Lung (tissue), 12 donors: ENCODE measurements around the gene SUOX. TPM values are rescaled to one million over a fixed set of nuclear protein-coding genes. Genes with fewer than 3 reads are reported as not detected.

Source experiments
- ATAC-seq: fragments of 200-7000 bp; cut with Tn5 transposase; one replicate; pipeline ENCODE4 v1.9.1; 2020; ENCODE audit warnings: moderate number of reproducible peaks; ENCODE audit not compliant: insufficient read depth, low FRiP score
- DNase-seq, 3 donors: peaks; one replicate each; pipeline ENCODE4 v3.0.0-alpha.2; 2013 to 2017
- H3K27ac ChIP-seq, 2 donors: one replicate each; pipeline ENCODE4 v1.5.1; 2013; ENCODE audit warnings: mild to moderate bottlenecking in 2 of 2, moderate library complexity in 2 of 2, control low read depth in 1 of 2, inconsistent platforms in 1 of 2, low read depth in 1 of 2, low read length in 1 of 2
- H3K27me3 ChIP-seq, 3 donors: one replicate each; pipeline ENCODE4 v1.5.1; 2013; ENCODE audit warnings: low read length in 2 of 3; ENCODE audit not compliant: control insufficient read depth in 3 of 3, insufficient read depth in 3 of 3
- H3K36me3 ChIP-seq, 4 donors: one replicate each; pipeline ENCODE4 v1.5.1; 2013; ENCODE audit warnings: low read length in 4 of 4, mild to moderate bottlenecking in 1 of 4, moderate library complexity in 1 of 4; ENCODE audit not compliant: control insufficient read depth in 4 of 4, insufficient read depth in 4 of 4
- H3K4me1 ChIP-seq, 5 donors: one replicate each; pipeline ENCODE4 v1.5.1; 2013; ENCODE audit warnings: low read length in 5 of 5, mild to moderate bottlenecking in 2 of 5, moderate library complexity in 1 of 5; ENCODE audit not compliant: control insufficient read depth in 5 of 5, insufficient read depth in 5 of 5
- H3K4me3 ChIP-seq: one replicate; pipeline ENCODE4 v1.5.1; 2013; ENCODE audit warnings: mild to moderate bottlenecking, control low read depth, moderate library complexity
- H3K9ac ChIP-seq, 2 donors: one replicate each; pipeline ENCODE4 v1.5.1; 2013; ENCODE audit warnings: low read length in 2 of 2, control low read depth in 1 of 2; ENCODE audit not compliant: insufficient read depth in 1 of 2
- H3K9me3 ChIP-seq, 4 donors: one replicate each; pipeline ENCODE4 v1.5.1; 2013; ENCODE audit warnings: low read length in 3 of 4, mild to moderate bottlenecking in 1 of 4, moderate library complexity in 1 of 4; ENCODE audit not compliant: control insufficient read depth in 4 of 4, insufficient read depth in 3 of 4
- CTCF ChIP-seq: IDR thresholded peaks from 2 replicates; pipeline ENCODE4 v1.5.1; 2012; ENCODE audit warnings: mild to moderate bottlenecking; ENCODE audit errors: control extremely low read depth, extremely low read depth
- WGBS, 2 donors: extraction: QIAGEN DNeasy Blood & Tissue Kit; methylation state at CpG; one replicate each; pipeline ENCODE4 v1.1.7; 2013; 5-methylcytosine and 5-hydroxymethylcytosine counted together
- polyA plus RNA-seq, 2 donors: library from polyadenylated mRNA; stranded (reverse); fragments of 200-250 nt; gene quantifications; one replicate each; pipeline ENCODE4 v1.2.1, GENCODE V29; 2013
- total RNA-seq, 2 donors: library from RNA; depleted of rRNA in 1 of 2; stranded (reverse); fragments of >200 nt in 1 of 2; gene quantifications; one replicate each; pipeline ENCODE4 v1.2.1, GENCODE V29; 2014 to 2021
- donor health status: control.
- donor health status: control.
- donor health status: Bipolar disorder and iron deficiency.
- donor health status: healthy.
- donor health status: DM: yes; HTN: yes; CAD: no.

SUOX gene
- total and polyA plus RNA-seq, 4 donors: 15.1 to 26.2 (median 17.4) TPM

- H3K36me3 ChIP-seq: peaks cover 10 to 27% (median 20%) of the 10 kb centered on the region in 4 donors
- H3K9me3 ChIP-seq: no peaks in the 10 kb centered on the region
- H3K4me3 ChIP-seq: peak overlapping the region; percentile 68
- H3K9ac ChIP-seq: peak overlapping the region; percentile 91 to 92
- ATAC-seq (no peak), DNase-seq (no peak)
- no peak for TF ChIP-seq CTCF
- H3K27me3 ChIP-seq: no peaks in the 10 kb centered on the region
- peaks cover 0 to 10% (median 9%) of the 10 kb centered on the region in 5 donors for H3K4me1 ChIP-seq
- WGBS, 2 donors: 38 to 40% methylated on average over 9 of the region's 9 CpGs
- peak overlapping the region in 1 of 2 donors; percentile 89 for H3K27ac ChIP-seq
Observed at GRCh38 chr12:56042843-56043242, 45.8 kb downstream of the SUOX start.

GRCh38 chr12:56046027-56046780 is 49.1 kb downstream of the SUOX start:
- no peaks in the 10 kb centered on the region for H3K27me3 ChIP-seq
- ATAC-seq: no peak
- DNase-seq: no peak
- no peak for TF ChIP-seq CTCF
- peaks cover 0 to 10% (median 7%) of the 10 kb centered on the region in 5 donors for H3K4me1 ChIP-seq
- 88 to 89% methylated on average over 9 of the region's 9 CpGs for WGBS, 2 donors
- H3K9ac ChIP-seq: no peak overlapping the region
- H3K9me3 ChIP-seq: no peaks in the 10 kb centered on the region
- no peak overlapping the region for H3K4me3 ChIP-seq
- H3K36me3 ChIP-seq: peaks cover 10 to 20% (median 16%) of the 10 kb centered on the region in 4 donors
- no peak overlapping the region for H3K27ac ChIP-seq

GRCh38 chr12:56053407-56053893 is 56.4 kb downstream of the SUOX start:
- Histone ChIP-seq H3K4me1 (no peaks in the 10 kb centered on the region), H3K9ac (no peak overlapping the region), H3K27ac (no peak overlapping the region), H3K4me3 (no peak overlapping the region), H3K9me3 (no peaks in the 10 kb centered on the region), H3K27me3 (no peaks in the 10 kb centered on the region), H3K36me3 (no peaks in the 10 kb centered on the region)
- WGBS, 2 donors: 82 to 88% methylated on average over 6 of the region's 6 CpGs
- no peak for TF ChIP-seq CTCF
- no peak for ATAC-seq
- no peak for DNase-seq

Other genes with a start within 250 kb of the SUOX start
- 10 to 100 TPM; 51.9 to 76.7 TPM for gene SARNP, start 179.6 kb upstream of the SUOX start, total RNA-seq
- 100 to 1,000 TPM in 1 of 2 donors, 10 to 100 TPM in 1; 87.7 to 102 TPM for gene SARNP, start 179.6 kb upstream of the SUOX start, polyA plus RNA-seq
- gene ORMDL2, start 179.2 kb upstream of the SUOX start, total RNA-seq: 10 to 100 TPM; 22.4 to 69.2 TPM
- 10 to 100 TPM; 94.6 to 98.1 TPM for gene ORMDL2, start 179.2 kb upstream of the SUOX start, polyA plus RNA-seq
- 10 to 100 TPM; 24.9 to 33.0 TPM for gene DNAJC14, start 167.7 kb upstream of the SUOX start, total RNA-seq
- gene DNAJC14, start 167.7 kb upstream of the SUOX start, polyA plus RNA-seq: 10 to 100 TPM; 15.8 to 30.7 TPM
- 10 to 100 TPM in 1 of 2 donors, 1 to 10 TPM in 1; 9.6 to 53.9 TPM for gene MMP19, start 154.3 kb upstream of the SUOX start, total RNA-seq
- gene MMP19, start 154.3 kb upstream of the SUOX start, polyA plus RNA-seq: 10 to 100 TPM in 1 of 2 donors, 1 to 10 TPM in 1; 9.3 to 92.1 TPM
- gene PYM1, start 69.4 kb upstream of the SUOX start, total RNA-seq: 10 to 100 TPM; 32.0 to 32.3 TPM
- gene PYM1, start 69.4 kb upstream of the SUOX start, polyA plus RNA-seq: 10 to 100 TPM; 37.7 to 44.9 TPM
- gene DGKA, start 66.1 kb upstream of the SUOX start, total RNA-seq: 10 to 100 TPM; 33.7 to 41.1 TPM
- gene DGKA, start 66.1 kb upstream of the SUOX start, polyA plus RNA-seq: 10 to 100 TPM; 19.3 to 28.0 TPM
- 1 to 10 TPM in 1 of 2 donors, under 1 TPM in 1; 0.43 to 1.7 TPM for gene PMEL, start 31.2 kb upstream of the SUOX start, total RNA-seq
- gene PMEL, start 31.2 kb upstream of the SUOX start, polyA plus RNA-seq: 1 to 10 TPM; 1.0 to 1.1 TPM
- 10 to 100 TPM; 27.4 to 28.0 TPM for gene CDK2, start 30.4 kb upstream of the SUOX start, total RNA-seq
- gene CDK2, start 30.4 kb upstream of the SUOX start, polyA plus RNA-seq: 10 to 100 TPM; 13.0 to 25.5 TPM
- gene RAB5B, start 23.2 kb upstream of the SUOX start, total RNA-seq: 100 to 1,000 TPM; 113 to 118 TPM
- gene RAB5B, start 23.2 kb upstream of the SUOX start, polyA plus RNA-seq: 10 to 100 TPM; 64.5 to 70.0 TPM
- 10 to 100 TPM in 1 of 2 donors, 1 to 10 TPM in 1; 7.0 to 10.7 TPM for gene IKZF4, start 23.8 kb downstream of the SUOX start, total RNA-seq
- 1 to 10 TPM; 3.3 to 3.5 TPM for gene IKZF4, start 23.8 kb downstream of the SUOX start, polyA plus RNA-seq
- 10 to 100 TPM; 53.1 to 94.2 TPM for gene RPS26, start 44.6 kb downstream of the SUOX start, total RNA-seq
- gene RPS26, start 44.6 kb downstream of the SUOX start, polyA plus RNA-seq: 1,000 to 10,000 TPM; 1,088 to 1,477 TPM
- gene ERBB3, start 82.9 kb downstream of the SUOX start, total RNA-seq: 100 to 1,000 TPM in 1 of 2 donors, 10 to 100 TPM in 1; 67.9 to 191 TPM
- 10 to 100 TPM; 31.4 to 52.3 TPM for gene ERBB3, start 82.9 kb downstream of the SUOX start, polyA plus RNA-seq
- gene PA2G4, start 107.3 kb downstream of the SUOX start, total RNA-seq: 10 to 100 TPM; 80.2 to 81.3 TPM
- 100 to 1,000 TPM in 1 of 2 donors, 10 to 100 TPM in 1; 97.6 to 137 TPM for gene PA2G4, start 107.3 kb downstream of the SUOX start, polyA plus RNA-seq
- 1,000 to 10,000 TPM; 1,569 to 3,132 TPM for gene RPL41, start 119.4 kb downstream of the SUOX start, total RNA-seq
- gene RPL41, start 119.4 kb downstream of the SUOX start, polyA plus RNA-seq: 1,000 to 10,000 TPM; 4,690 to 5,737 TPM
- 1 to 10 TPM; 2.5 to 7.9 TPM for gene ZC3H10, start 121.0 kb downstream of the SUOX start, total RNA-seq
- 1 to 10 TPM; 3.1 to 3.5 TPM for gene ZC3H10, start 121.0 kb downstream of the SUOX start, polyA plus RNA-seq
- 100 to 1,000 TPM in 1 of 2 donors, 10 to 100 TPM in 1; 57.4 to 131 TPM for gene ESYT1, start 131.0 kb downstream of the SUOX start, total RNA-seq
- 10 to 100 TPM; 23.5 to 71.0 TPM for gene ESYT1, start 131.0 kb downstream of the SUOX start, polyA plus RNA-seq
- gene MYL6B, start 155.3 kb downstream of the SUOX start, total RNA-seq: 10 to 100 TPM; 39.1 to 46.1 TPM
- gene MYL6B, start 155.3 kb downstream of the SUOX start, polyA plus RNA-seq: 10 to 100 TPM; 20.7 to 40.3 TPM
- 1,000 to 10,000 TPM; 1,471 to 1,783 TPM for gene MYL6, start 161.1 kb downstream of the SUOX start, total RNA-seq
- 1,000 to 10,000 TPM; 2,612 to 3,593 TPM for gene MYL6, start 161.1 kb downstream of the SUOX start, polyA plus RNA-seq
- 10 to 100 TPM; 66.5 to 97.5 TPM for gene SMARCC2, start 192.2 kb downstream of the SUOX start, total RNA-seq
- 10 to 100 TPM; 23.9 to 29.0 TPM for gene SMARCC2, start 192.2 kb downstream of the SUOX start, polyA plus RNA-seq
- 10 to 100 TPM; 49.5 to 54.6 TPM for gene RNF41, start 224.6 kb downstream of the SUOX start, total RNA-seq
- gene RNF41, start 224.6 kb downstream of the SUOX start, polyA plus RNA-seq: 10 to 100 TPM; 18.1 to 40.6 TPM
- 10 to 100 TPM; 11.3 to 31.4 TPM for gene NABP2, start 227.1 kb downstream of the SUOX start, total RNA-seq
- gene NABP2, start 227.1 kb downstream of the SUOX start, polyA plus RNA-seq: 10 to 100 TPM; 22.1 to 23.8 TPM
- 1 to 10 TPM in 1 of 2 donors, under 1 TPM in 1; 0.71 to 1.1 TPM for gene SLC39A5, start 232.8 kb downstream of the SUOX start, total RNA-seq
- under 1 TPM; 0.13 to 0.20 TPM for gene SLC39A5, start 232.8 kb downstream of the SUOX start, polyA plus RNA-seq